Measurements from ENCODE around the gene MCUB. TPM values are rescaled to one million over a fixed set of nuclear protein-coding genes. Genes with fewer than 3 reads are reported as not detected.
"Not testable (repeated sequence)": the region's sequence is repeated elsewhere in the genome, so short reads cannot be mapped to it uniquely, and the experiment has no call there.

The MCUB gene
- total RNA-seq, 2 donors from 2014 or later = 15.5 to 18.5 TPM

DNA sequence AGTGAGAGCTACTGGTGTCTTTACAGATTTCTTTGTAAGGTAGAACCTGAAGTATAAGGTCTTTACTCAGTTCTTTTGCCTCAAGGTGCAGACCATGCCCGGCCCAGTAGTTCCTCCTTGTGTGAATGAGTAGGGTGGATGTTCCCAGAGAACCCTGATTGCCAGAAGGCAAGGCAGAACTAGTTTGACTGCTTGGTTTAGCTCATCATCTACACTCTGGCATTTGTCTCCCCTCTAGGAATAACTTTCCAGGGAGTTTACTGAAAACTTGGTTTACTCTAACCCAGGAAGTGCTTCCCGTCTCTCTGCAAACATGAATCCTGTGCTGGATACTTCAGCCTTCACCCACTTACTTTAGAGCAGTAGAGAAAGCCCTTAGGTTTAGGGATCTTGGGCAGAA, 29.1 kb downstream of the MCUB start:
- intact Hi-C loops (cut with DNase I) = no loop called here
- no peaks in the 10 kb centered on the region for H3K27me3 ChIP-seq (replicated peaks; ENCODE audit: insufficient read depth)
- 56% methylated on average over 2 of the region's 2 CpGs for WGBS
- no peak overlapping the region for H3K4me3 ChIP-seq
- H3K27ac ChIP-seq = no peak overlapping the region
- no peaks in the 10 kb centered on the region for H3K9me3 ChIP-seq
- DNase-seq (ENCODE audit: low spot score) = no peak
- H3K36me3 ChIP-seq = no peaks in the 10 kb centered on the region
- no peak for TF ChIP-seq POLR2A (IDR thresholded peaks at IDR 0.05)
- H3K4me1 ChIP-seq (replicated peaks) = no peaks in the 10 kb centered on the region

DNA sequence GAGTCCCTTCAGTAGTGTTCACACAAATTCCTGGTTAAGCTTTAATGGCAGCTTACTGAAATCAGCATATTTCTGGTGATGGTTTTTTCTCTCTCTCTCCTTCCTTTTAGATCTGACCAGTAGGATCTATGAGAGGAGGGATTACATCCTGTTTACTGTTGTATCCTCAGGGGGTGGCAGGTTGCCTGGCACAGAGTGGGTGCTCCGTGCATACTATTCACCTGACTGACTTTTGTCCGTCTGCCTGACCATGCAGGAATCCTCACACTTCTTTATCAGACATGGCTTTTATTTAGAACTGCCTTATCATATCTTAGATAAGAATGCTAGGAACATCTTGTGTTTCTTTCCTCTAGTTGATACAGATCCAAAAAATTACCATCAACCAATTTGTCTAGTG, 29.6 kb downstream of the MCUB start:
- Histone ChIP-seq H3K9me3 (no peaks in the 10 kb centered on the region), H3K27me3 (replicated peaks; ENCODE audit: insufficient read depth) (no peaks in the 10 kb centered on the region), H3K36me3 (no peaks in the 10 kb centered on the region), H3K27ac (no peak overlapping the region), H3K4me1 (replicated peaks) (no peaks in the 10 kb centered on the region), H3K4me3 (no peak overlapping the region)
- intact Hi-C loops (cut with DNase I) = no loop called here
- no peak for TF ChIP-seq POLR2AphosphoS5 (IDR thresholded peaks at IDR 0.05)
- 51% methylated on average over 2 of the region's 2 CpGs for WGBS
- no peak for DNase-seq (ENCODE audit: low spot score)

DNA sequence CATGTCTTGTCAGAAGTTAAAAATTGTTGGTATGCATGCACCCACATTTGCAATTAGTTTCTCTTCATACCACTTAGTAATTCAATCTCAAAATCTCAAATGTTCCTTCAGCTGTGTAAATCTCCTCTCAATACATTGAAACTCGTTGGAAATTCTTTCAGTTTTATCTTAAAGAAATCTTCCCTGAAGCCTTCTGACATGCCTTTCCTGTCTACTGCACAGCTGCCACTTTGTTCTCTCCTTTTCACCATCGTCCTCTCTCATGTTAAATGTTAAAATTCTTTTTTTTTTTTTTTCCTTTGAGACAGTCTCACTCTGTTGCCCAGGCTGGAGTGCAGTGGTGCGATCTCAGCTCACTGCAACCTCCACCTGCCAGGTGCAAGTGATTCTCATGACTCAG, 30.9 kb downstream of the MCUB start:
- H3K36me3 ChIP-seq = no peaks in the 10 kb centered on the region
- DNase-seq (ENCODE audit: low spot score) = no peak
- no peaks in the 10 kb centered on the region for H3K4me1 ChIP-seq (replicated peaks)
- intact Hi-C loops (cut with DNase I) = no loop called here
- TF ChIP-seq POLR2AphosphoS5 (IDR thresholded peaks at IDR 0.05) = no peak
- TF ChIP-seq POLR2A (IDR thresholded peaks at IDR 0.05) = no peak
- TF ChIP-seq, protein P1, sequence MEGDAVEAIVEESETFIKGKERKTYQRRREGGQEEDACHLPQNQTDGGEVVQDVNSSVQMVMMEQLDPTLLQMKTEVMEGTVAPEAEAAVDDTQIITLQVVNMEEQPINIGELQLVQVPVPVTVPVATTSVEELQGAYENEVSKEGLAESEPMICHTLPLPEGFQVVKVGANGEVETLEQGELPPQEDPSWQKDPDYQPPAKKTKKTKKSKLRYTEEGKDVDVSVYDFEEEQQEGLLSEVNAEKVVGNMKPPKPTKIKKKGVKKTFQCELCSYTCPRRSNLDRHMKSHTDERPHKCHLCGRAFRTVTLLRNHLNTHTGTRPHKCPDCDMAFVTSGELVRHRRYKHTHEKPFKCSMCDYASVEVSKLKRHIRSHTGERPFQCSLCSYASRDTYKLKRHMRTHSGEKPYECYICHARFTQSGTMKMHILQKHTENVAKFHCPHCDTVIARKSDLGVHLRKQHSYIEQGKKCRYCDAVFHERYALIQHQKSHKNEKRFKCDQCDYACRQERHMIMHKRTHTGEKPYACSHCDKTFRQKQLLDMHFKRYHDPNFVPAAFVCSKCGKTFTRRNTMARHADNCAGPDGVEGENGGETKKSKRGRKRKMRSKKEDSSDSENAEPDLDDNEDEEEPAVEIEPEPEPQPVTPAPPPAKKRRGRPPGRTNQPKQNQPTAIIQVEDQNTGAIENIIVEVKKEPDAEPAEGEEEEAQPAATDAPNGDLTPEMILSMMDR (IDR thresholded peaks at IDR 0.05) = no peak
- no peak overlapping the region for H3K27ac ChIP-seq
- WGBS = 49% methylated on average over 3 of the region's 3 CpGs
- H3K4me3 ChIP-seq = no peak overlapping the region
- H3K9me3 ChIP-seq = no peaks in the 10 kb centered on the region
- H3K27me3 ChIP-seq (replicated peaks; ENCODE audit: insufficient read depth) = no peaks in the 10 kb centered on the region

DNA sequence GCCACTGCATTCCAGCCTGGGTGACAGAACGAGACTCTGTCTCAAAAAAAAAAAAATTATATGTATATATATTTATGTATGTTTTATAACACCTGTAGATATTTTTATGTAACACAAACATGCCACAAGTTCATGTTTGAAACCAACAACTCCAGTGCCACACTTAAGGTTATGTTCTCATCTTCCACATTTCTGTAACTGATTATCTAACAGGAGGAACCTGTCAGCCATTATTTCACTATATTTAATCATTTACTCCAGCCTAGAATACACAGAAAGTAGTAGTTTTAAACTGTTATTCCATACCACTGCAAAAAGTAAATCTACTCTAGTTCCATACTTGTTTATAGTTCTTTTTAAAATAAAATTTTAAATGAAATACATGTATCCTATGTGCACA, 32.3 kb downstream of the MCUB start:
- TF ChIP-seq POLR2A (IDR thresholded peaks at IDR 0.05) (no peak), POLR2AphosphoS5 (IDR thresholded peaks at IDR 0.05) (no peak)
- TF ChIP-seq, protein P1 (IDR thresholded peaks at IDR 0.05) = no peak
- H3K4me3 ChIP-seq = no peak overlapping the region
- 100% methylated on average over 1 of the region's 1 CpG for WGBS
- H3K27ac ChIP-seq = no peak overlapping the region
- no peak for DNase-seq (ENCODE audit: low spot score)
- H3K4me1 ChIP-seq (replicated peaks) = no peaks in the 10 kb centered on the region
- H3K36me3 ChIP-seq = no peaks in the 10 kb centered on the region
- no peaks in the 10 kb centered on the region for H3K9me3 ChIP-seq
- intact Hi-C loops (cut with DNase I) = no loop called here
- H3K27me3 ChIP-seq (replicated peaks; ENCODE audit: insufficient read depth) = no peaks in the 10 kb centered on the region

DNA sequence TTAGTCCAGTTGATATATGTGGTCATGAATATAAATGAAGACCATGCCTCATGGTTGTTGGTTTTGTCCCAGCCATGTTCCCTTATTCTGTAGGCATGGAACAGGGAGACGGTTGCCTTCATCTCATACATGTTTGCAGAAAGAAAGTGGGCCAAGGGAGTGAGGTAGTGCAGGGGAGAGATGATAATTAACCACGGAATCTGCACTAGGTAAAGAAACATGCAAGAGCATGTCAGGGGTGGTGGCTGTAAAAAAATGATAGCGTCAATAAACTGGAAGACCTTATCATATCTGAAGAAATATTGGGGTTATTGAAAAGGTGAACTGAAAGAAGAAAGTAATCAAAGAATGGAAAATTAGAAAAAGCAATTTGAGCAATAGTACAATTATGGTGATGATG, 35.1 kb downstream of the MCUB start:
- H3K9me3 ChIP-seq; DNase-seq (ENCODE audit: low spot score); H3K27ac ChIP-seq; H3K27me3 ChIP-seq (replicated peaks; ENCODE audit: insufficient read depth); H3K4me3 ChIP-seq; H3K36me3 ChIP-seq; H3K4me1 ChIP-seq (replicated peaks); intact Hi-C loops (cut with DNase I): not testable (repeated sequence)
- WGBS = 45% methylated on average over 3 of the region's 3 CpGs

DNA sequence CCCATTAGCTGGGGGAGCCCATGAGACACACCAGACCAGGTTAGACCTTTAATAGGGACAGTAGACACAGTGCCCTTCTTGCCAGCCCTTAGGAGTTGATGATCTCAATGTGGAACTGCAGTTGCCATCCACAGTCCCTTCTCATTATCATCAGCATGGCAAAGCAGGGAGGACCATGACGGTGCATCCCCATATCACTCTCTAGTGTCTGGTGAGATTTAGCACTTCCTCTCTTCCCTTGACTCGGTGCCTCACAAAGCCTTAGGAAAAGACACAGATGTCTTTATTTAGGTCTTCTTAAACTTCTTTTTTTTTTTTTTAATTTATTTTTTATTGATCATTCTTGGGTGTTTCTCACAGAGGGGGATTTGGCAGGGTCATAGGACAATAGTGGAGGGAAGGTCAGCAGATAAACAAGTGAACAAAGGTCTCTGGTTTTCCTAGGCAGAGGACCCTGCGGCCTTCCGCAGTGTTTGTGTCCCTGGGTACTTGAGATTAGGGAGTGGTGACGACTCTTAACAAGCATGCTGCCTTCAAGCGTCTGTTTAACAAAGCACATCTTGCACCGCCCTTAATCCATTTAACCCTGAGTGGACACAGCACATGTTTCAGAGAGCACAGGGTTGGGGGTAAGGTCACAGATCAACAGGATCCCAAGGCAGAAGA, 36.5 kb downstream of the MCUB start:
- H3K4me1 ChIP-seq (replicated peaks); H3K36me3 ChIP-seq; H3K9me3 ChIP-seq; intact Hi-C loops (cut with DNase I); H3K27ac ChIP-seq; DNase-seq (ENCODE audit: low spot score); H3K27me3 ChIP-seq (replicated peaks; ENCODE audit: insufficient read depth); H3K4me3 ChIP-seq: not testable (repeated sequence)
- WGBS = 94% methylated on average over 2 of the region's 7 CpGs

DNA sequence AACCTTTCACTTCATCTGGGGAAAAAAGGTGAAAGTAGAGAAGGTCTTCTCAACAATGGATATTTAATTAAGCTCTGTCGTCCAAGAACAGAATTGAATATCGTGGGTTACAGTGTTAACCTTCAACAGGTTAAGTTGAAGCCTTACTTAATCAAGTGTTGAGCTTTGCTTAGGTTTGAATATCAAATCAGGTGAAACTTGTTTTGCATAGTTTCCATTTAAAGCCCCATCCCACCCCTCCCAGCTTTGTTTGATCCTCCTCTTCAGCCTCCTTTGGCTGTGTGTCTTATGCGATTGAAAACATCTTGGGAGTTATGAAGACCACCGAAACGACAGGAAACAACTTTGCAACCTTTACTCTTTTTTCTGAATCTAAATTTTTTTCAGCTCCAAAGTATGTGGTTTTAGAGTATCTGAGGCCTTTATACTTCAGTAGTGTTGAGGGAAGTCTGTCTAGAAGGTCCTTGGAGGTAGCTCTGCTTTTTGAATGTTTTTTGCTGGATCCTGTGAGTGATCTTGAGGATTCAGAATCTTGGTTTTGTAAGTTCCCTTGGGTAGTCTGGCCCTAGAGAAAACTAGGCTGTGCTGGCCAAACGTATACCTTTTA, 39.1 kb downstream of the MCUB start:
- DNase-seq (ENCODE audit: low spot score) = no peak
- Histone ChIP-seq H3K4me1 (replicated peaks) (no peaks in the 10 kb centered on the region), H3K36me3 (no peaks in the 10 kb centered on the region), H3K27me3 (replicated peaks; ENCODE audit: insufficient read depth) (no peaks in the 10 kb centered on the region), H3K4me3 (no peak overlapping the region), H3K27ac (no peak overlapping the region), H3K9me3 (no peaks in the 10 kb centered on the region)
- intact Hi-C loops (cut with DNase I) = no loop called here
- no peak for TF ChIP-seq POLR2A (IDR thresholded peaks at IDR 0.05)
- TF ChIP-seq POLR2AphosphoS5 (IDR thresholded peaks at IDR 0.05) = no peak
- TF ChIP-seq, protein P1 (IDR thresholded peaks at IDR 0.05) = no peak
- 94% methylated on average over 6 of the region's 6 CpGs for WGBS

Data from prostate gland (tissue), 2 donors.